ENCODE results near the gene TRPM4. TPM values are rescaled to one million over a fixed set of nuclear protein-coding genes. Genes with fewer than 3 reads are reported as not detected.

TRPM4 gene
- total and polyA plus RNA-seq, 2 donors (not counting 3 experiments of a cell fraction or from before 2014, with no cell fraction given): 17.6 to 38.9 TPM

DNA sequence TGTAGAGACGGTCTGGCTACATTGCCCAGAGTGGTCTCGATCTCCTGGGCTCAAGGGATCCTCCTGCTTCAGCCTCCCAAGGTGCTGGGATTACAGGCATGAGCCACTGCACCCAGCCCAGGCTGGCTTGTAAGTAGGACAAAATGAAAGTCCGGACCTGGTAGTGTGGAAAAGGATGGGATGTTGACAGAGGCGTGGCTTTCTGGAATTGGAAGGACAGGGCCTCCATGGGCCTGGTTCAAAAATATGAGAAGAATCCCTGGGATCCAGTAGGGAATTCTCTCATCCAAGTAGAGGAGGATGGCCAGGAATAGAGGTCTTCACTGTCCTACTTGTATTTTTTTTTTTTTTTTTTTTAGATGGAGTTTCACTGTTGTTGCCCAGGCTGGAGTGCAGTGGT, 64.9 kb downstream of the TRPM4 start:
- DNase-seq (ENCODE audit: low read depth, low spot score) (no peak), FAIRE-seq (no peak)
- Histone ChIP-seq H3K27ac (ENCODE audit: insufficient read depth, low read depth, low read length) (no peak overlapping the region), H2AFZ (ENCODE audit: low read depth, low read length) (no peak overlapping the region), H3K4me3 (replicated peaks in 1 of 3; ENCODE audit: insufficient read depth in 1 of 3, low read depth in 1 of 3, low read length in 3 of 3) (no peak overlapping the region), H3K9ac (replicated peaks; ENCODE audit: extremely low read depth, insufficient read depth, low read length) (no peak overlapping the region), H3K79me2 (ENCODE audit: control insufficient read depth, insufficient read depth, low read length) (no peaks in the 10 kb centered on the region), H3K4me2 (ENCODE audit: insufficient read depth, low read length) (no peak overlapping the region), H3K27me3 (ENCODE audit: control insufficient read depth in 2 of 2, insufficient read depth in 2 of 2, low read length in 2 of 2) (no peaks in the 10 kb centered on the region), H3K9me1 (replicated peaks; ENCODE audit: control insufficient read depth, extremely low read depth, insufficient read depth, low read length) (no peaks in the 10 kb centered on the region), H4K20me1 (replicated peaks; ENCODE audit: control insufficient read depth, extremely low read depth, insufficient read depth, low read length) (no peaks in the 10 kb centered on the region), H3K9me3 (replicated peaks; ENCODE audit: control insufficient read depth, insufficient read depth, low read length) (no peaks in the 10 kb centered on the region), H3K36me3 (ENCODE audit: control insufficient read depth in 2 of 2, extremely low read depth in 1 of 2, insufficient read depth in 2 of 2, low read length in 2 of 2) (no peaks in the 10 kb centered on the region), H3K4me1 (ENCODE audit: control insufficient read depth, extremely low read depth, insufficient read depth, low read length) (no peaks in the 10 kb centered on the region)
- TF ChIP-seq, protein P1, sequence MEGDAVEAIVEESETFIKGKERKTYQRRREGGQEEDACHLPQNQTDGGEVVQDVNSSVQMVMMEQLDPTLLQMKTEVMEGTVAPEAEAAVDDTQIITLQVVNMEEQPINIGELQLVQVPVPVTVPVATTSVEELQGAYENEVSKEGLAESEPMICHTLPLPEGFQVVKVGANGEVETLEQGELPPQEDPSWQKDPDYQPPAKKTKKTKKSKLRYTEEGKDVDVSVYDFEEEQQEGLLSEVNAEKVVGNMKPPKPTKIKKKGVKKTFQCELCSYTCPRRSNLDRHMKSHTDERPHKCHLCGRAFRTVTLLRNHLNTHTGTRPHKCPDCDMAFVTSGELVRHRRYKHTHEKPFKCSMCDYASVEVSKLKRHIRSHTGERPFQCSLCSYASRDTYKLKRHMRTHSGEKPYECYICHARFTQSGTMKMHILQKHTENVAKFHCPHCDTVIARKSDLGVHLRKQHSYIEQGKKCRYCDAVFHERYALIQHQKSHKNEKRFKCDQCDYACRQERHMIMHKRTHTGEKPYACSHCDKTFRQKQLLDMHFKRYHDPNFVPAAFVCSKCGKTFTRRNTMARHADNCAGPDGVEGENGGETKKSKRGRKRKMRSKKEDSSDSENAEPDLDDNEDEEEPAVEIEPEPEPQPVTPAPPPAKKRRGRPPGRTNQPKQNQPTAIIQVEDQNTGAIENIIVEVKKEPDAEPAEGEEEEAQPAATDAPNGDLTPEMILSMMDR (IDR thresholded peaks at IDR 0.05; ENCODE audit: extremely low read depth in 1 of 2, insufficient read depth in 1 of 2, low read depth in 1 of 2, low read length in 2 of 2): no peak
- TF ChIP-seq FOS (IDR thresholded peaks at IDR 0.05; ENCODE audit: borderline replicate concordance, insufficient read depth, low read length) (no peak), POLR2AphosphoS5 (IDR thresholded peaks at IDR 0.05; ENCODE audit: insufficient read depth, low read depth, low read length) (no peak), POLR2A (IDR thresholded peaks at IDR 0.05; ENCODE audit: low read depth, low read length) (no peak), JUN (IDR thresholded peaks at IDR 0.05; ENCODE audit: borderline replicate concordance, insufficient read depth, insufficient read length, low read depth) (no peak), GATA2 (IDR thresholded peaks at IDR 0.05; ENCODE audit: insufficient read depth, insufficient read length, low read depth, low read length) (no peak), EZH2 (IDR thresholded peaks at IDR 0.05; ENCODE audit: borderline replicate concordance, low read depth, low read length, severe bottlenecking) (no peak), MYC (IDR thresholded peaks at IDR 0.05; ENCODE audit: low read depth, low read length) (no peak)
- TF ChIP-seq, protein P2, sequence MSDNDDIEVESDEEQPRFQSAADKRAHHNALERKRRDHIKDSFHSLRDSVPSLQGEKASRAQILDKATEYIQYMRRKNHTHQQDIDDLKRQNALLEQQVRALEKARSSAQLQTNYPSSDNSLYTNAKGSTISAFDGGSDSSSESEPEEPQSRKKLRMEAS (IDR thresholded peaks at IDR 0.05; ENCODE audit: insufficient read depth, insufficient read length): no peak
- ChIA-PET CTCF (interaction anchor here (1.5 to 3.8 kb wide), 5 partner anchors 14 to 223 kb away, joined by 9 to 42 read pairs (median 10); no protein-coding TSS in a partner anchor), POLR2A (no interaction called here)
- no TSS peak for BruUV-seq (replicated peaks)
- intact Hi-C loops (cut with micrococcal nuclease) (no loop called here), dilution Hi-C loops (cut with MboI; ENCODE audit: extremely low pct_ligation_motif_present, low sequenced_read_pairs) (no loop called here)

All from endothelial cell of umbilical vein (primary cell).